KG1 (cell line): ENCODE data around the gene TSPYL1.

Experiments used
- DNase-seq: peaks from one replicate; lab custom pipeline; 2025; lab: John Stamatoyannopoulos, UW

Gene TSPYL1

DNA sequence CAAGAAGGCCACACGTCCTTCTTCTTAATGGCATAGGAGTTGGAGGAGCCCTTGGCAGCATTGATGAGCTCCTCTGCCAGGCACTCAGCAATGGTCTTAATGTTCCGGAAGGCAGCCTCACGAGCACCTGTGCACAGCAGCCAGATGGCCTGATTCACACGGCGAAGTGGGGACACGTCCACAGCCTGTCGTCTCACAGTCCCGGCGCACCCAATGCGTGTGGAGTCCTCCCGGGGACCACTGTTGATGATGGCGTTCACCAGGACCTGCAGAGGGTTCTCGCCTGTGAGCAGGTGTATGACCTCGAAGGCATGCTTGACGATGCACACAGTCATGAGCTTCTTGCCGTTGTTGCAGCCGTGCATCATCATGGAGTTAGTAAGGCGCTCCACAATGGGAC is 21.2 kb downstream of the TSPYL1 start:
- DNase-seq = no peak

DNA sequence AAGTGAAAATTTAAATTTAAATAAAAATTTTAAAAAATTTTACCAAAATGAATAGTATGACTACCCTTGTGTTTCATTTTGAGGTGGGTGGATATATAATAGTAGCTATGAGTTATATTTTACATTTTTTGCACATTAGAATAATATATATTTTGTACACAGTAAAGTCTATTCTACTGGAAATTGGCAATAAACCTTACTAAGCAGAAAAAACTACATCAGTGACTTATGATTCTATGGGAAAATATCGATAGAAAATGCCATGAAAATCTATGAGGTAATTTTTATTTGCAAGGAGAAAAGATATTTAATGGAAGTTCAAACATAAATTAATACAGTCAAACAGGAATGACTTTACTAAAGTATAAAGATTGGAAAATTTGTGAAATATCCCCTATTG is 23.0 kb downstream of the TSPYL1 start:
- no peak for DNase-seq

GRCh38 chr6:116255246-116255800 is 24.4 kb downstream of the TSPYL1 start:
- no peak for DNase-seq

GRCh38 chr6:116254297-116255056 is 25.3 kb downstream of the TSPYL1 start:
- DNase-seq = no peak

DNA sequence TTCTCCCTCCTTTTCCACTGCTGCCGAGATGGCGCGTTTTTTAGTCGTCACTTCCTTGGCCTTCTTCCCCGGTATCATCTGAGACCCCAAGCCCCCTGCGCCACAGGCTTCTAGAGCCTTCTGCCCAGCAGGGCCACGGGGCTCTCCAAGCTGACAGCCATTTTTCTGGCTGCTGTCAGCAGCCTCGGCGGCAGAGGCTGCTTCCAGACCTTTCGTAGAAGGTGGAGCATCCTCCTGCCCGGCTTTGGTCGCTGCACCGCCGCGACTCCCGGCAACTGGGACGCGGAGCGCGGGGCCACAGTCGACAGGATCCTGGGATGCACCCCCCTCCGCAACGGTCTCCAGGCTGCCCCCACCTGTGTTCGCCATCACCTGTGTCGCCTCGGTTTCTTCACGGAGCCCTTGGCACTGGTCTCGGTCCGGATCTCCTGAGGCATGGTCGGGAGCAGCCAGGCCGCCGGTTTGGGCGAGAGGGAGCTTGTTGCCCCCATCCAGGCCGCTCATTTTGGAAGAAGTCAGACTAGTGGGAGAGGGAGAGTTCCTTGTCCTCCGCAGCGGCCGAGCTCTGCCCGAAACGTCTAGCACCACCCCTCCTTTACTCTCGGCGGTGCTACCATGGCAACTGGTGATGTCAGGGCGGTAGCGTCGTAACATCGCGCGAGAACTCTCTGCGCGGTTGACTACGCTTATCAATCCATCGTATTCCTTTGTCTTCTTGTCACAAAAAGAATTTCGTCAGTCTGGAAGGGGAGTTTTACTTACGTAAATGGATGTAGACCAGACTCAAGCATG is 26.0 kb downstream of the TSPYL1 start, which contains the start of gene TSPYL4:
TSS of gene TSPYL4 (minus strand) at position 571 of the 792 bp plus-strand sequence. CDS start at position 504, 67 bp downstream.
- peak; percentile 83 for DNase-seq

GRCh38 chr6:116253188-116253504 is 26.6 kb downstream of the TSPYL1 start:
- no peak for DNase-seq

DNA sequence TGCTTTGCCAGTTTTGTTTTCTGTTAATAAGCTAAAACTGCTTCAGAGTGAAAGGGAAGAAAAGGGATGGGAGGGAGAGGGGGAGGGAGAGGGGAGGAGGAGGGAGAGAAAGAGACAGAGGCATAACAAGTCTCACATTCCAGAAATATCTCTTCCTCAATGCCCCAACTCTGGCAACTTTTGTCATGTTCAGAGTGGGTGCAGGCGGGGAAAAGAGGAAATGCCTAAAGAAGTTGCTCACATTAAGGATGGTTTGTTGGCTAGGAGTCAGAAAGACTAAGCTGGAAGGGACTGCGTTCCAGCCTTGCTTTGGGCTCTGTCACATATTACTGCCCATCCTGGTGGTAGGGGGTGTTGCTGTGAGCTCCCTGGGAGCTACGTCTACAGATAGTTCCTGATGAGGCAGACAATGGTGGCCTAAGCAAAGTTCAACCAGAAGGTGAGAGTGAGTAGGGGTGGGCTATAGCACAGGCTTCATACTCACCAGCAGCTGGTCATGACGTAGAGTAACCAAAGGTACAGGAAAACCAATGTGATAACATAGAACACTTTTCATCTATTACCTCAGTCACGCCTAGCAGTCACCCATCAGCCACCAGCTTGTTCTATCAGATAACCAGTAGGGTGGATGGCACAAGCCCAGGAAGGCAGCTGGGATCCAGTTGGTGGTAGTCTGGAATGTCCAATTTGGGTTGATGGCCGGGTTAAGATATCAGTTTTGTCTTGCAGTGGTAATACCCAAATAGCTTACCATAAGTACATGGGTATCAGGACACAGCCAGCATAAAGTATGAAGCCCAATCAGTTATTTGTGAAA is 28.0 kb downstream of the TSPYL1 start:
- no peak for DNase-seq

DNA sequence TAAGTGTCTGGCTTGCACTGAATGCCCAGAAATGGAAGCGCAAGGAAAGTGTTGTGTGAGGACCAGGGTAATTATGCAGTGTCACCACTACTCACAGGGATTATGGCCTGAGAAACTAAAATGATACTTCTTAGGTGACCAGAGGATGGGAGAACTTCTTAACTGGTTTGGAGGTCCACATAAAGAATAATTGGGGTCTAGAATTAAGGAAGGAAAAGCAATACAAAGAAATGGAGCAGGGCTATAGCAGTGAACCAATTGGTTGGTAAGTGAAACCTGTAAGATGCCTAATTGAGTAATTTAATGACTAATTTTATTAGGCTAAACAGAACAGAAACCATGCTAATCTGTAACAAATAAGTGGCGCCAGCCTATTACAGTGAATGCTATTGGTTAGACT is 31.2 kb downstream of the TSPYL1 start:
- no peak for DNase-seq

DNA sequence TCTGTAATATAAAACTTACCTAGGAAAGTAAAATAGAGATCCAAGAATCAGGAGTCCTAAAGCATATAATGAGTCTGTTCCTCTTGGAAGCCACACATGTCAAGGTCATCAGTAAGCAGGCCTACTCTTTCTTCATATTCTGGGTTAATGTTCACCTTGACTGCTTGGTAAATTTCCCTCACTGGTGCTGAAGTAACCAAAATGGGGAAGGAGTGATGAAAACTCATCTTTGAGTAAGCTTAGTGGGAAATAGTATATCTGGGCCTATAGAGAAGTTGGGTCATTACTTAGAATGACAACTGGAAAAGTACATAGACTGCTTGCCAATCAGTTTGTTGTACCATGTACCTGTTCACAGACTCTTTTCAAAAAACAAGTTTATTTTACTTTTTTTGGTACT is 32.4 kb downstream of the TSPYL1 start:
- DNase-seq = no peak

- no peak for DNase-seq
These were observed 33.6 kb downstream of the TSPYL1 start for GRCh38 chr6:116246089-116246488.

- no peak for DNase-seq
These were observed 35.4 kb downstream of the TSPYL1 start for GRCh38 chr6:116244284-116244683.

DNA sequence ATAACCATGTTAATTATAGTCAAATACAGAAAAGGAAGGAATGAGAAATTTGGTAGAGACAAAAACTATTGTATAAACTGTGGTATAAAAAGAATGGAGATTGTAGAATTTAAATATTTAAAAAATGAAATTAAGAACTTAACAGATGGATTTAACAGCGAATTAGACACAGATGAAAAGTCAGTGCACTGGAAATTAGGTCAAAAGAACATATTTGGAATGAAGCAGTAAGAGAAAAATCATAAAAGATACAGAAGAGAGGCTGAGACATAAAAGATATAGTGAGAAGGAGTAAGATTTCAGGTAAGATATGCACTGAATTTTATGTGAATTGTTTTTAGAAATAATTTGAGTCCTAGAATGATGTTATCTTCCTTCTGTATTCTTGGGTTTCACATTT is 39.9 kb downstream of the TSPYL1 start:
- no peak for DNase-seq

DNA sequence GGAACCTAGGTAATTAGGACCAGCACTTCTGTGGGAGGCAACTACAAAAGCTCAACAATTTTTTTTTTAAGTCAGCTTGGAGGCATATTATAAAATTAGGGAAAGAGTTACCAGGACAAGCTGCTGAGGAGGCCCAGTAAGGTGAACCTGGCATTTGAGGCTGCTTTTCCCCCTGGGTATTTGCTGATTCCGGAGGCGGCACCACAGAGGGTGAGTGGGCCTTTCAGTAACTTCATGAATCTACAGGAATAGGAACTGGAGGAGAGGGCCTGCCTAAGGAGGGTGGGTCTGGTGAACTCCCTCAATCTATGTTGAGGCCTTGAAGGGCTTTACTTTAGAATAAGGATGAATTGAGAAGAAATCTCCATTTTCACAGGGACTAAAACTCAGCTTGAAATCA is 40.5 kb downstream of the TSPYL1 start:
- no peak for DNase-seq

DNA sequence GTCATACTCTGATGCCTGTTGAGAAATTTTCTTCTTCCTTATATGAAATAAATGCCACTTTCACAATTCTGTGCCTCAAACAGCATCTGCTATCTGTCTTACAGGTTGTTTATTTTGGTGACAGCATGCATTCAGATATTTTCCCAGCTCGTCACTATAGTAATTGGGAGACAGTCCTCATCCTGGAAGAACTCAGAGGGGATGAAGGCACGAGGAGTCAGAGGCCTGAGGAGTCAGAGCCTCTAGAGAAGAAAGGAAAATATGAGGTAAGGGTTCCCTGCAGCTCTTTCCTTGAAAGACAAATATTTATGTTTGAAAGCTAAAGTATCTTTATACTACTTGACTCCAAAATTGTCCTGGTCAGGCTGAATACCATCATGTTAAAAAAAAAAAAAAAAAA is 41.6 kb downstream of the TSPYL1 start:
- DNase-seq = no peak

GRCh38 chr6:116234689-116235088 is 45.0 kb downstream of the TSPYL1 start:
- no peak for DNase-seq

DNA sequence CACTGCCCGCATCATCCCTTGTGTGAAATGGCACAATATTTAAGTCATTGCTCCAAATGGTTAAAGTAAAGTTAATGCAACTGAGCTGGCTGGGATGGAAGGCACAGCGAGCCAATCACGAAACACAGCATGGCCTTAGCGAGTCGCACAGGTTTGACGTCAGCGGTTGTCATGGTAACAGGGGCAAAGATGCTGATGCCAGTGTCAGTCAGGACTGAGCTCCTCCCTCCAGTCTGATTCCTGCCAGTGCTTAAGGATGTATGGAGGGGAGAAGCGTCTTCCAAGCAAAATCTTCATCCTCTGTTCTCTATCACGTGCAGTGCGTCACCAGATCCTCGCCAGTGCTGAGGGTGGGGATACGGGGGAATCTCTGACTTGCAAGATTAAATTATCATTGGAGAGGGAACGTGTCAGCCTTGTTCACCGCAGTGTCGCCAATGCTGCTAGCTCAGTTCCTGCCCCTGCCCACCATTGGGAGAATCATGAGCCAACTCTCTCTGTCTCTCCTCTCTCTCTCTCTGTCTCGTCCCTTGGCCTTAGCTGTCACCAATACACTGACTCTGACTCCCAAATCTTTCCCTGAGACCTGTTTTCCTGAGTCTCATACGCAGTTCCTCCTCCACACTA is 50.3 kb downstream of the TSPYL1 start:
- DNase-seq = no peak
